Skin epidermis (tissue), 12 donors: ENCODE data around the gene MARCHF2.
"Not testable (repeated sequence)": the region's sequence is repeated elsewhere in the genome, so short reads cannot be mapped to it uniquely, and the experiment has no call there.

Experiments
- H3K27ac ChIP-seq, 21 experiments: fragments of 200-600 bp; sonication (generic) in 11 of 21; one replicate each; pipeline ENCODE4 v1.5.0; 2020; ENCODE audit warnings: mild to moderate bottlenecking in 3 of 21, inconsistent platforms in 2 of 21, moderate library complexity in 2 of 21
- H3K4me3 ChIP-seq, 7 experiments: fragments of 200-600 bp; sonication (generic) in 2 of 7; one replicate each; pipeline ENCODE4 v1.5.0; 2020; ENCODE audit warnings: inconsistent platforms in 2 of 7, mild to moderate bottlenecking in 2 of 7, moderate library complexity in 1 of 7

Gene MARCHF2

DNA sequence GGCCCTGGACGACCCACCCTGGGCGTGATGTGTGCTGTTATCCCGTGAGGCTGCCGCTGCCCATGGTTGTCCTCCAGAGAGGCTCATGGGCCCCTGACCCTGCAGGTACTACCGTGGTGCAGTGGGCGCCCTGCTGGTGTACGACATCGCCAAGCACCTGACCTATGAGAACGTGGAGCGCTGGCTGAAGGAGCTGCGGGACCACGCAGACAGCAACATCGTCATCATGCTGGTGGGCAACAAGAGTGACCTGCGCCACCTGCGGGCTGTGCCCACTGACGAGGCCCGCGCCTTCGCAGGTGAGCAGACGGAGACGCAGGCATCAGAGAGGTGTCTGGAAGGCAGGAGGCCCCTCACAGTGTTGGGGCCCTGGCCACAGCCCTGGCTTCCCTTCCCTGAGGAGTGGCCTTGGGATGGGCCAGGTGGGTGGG is 11.1 kb upstream of the MARCHF2 start:
- no peak overlapping the region for H3K4me3 ChIP-seq
- no peak overlapping the region for H3K27ac ChIP-seq

DNA sequence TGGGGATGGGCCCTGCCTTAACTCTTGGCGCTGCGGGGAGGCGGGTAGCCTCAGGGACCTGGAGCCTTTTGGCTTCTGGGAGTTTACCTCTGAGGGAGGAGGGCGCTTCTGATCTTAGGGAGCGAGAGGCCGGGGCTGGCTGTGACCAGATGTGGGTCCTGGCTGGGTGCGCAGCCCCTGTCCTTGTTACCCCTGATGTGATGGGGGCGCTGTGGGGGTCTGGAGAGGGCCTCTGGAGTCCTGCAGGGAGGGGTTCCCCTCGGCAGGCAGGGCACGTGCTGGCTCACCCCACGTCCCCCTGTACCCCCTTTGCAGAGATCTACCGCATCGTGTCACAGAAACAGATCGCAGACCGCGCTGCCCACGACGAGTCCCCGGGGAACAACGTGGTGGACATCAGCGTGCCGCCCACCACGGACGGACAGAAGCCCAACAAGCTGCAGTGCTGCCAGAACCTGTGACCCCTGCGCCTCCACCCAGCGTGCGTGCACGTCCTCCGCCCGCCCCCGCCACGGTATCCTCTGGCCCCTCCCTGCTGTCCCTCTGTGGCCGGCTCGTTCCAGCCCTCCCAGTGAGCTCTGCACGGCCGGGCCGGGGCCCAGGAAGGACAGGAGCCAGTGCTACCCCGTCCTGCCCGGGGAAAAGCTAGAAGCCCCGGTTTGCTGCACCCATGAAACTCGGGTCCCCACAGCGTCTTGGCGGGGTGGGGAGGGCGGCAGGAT is 9.8 kb upstream of the MARCHF2 start:
- Histone ChIP-seq H3K4me3 (no peak overlapping the region), H3K27ac (no peak overlapping the region)

DNA sequence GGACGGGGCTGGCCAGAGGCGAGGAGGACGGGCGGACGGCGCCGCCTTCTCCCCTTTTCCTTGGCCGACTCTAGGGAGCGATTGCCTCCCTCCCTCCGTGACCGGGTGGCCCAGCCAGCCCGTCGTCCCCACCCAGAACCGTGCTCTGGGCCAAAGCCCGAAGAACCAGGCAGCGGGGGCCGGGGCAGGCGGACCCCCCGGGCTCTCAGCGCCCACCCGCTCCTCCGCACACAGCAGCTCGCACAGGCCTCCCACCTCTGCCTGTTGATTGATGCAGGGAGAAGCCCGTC is 9.3 kb upstream of the MARCHF2 start:
- no peak overlapping the region for H3K27ac ChIP-seq
- no peak overlapping the region for H3K4me3 ChIP-seq

DNA sequence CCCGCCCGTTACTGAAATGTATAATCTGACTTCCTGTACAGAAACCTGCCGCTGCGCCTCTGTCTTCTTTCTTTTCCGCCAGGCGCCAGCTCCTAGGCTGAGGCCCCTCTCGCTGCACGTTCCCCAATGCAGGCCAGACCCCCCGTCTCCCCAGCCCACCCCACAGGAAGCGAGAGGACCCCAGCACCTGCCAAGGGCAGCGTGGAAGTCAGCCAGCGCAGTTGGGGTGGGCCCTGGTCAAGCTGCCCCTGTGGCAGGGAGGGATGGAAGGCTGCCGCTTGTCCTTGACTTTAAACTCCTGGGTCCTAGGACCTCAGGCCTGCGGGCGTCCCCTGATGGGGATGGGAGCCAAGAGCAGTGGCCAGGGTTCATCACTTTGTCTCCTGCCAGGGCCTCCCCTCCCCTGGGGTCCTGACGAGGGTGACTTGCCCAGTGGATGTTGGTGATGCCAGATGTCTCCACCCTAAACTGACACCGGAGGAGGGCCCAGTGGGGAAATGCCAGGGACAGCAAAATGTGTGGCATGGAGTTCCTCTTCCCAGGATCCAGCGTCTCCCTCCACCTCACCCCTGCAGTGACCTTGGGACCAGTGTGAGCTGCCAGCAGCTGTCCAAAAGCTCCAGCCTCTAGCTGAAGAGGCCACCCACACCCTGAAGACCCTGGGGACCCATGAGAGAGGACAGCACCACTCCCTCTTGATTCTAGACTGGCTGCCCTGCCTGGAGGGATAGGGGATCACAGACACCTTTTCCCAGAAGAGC is 8.5 kb upstream of the MARCHF2 start:
- Histone ChIP-seq H3K4me3 (no peak overlapping the region), H3K27ac (peak overlapping the region in 1 of 21 experiments; percentile 16)

DNA sequence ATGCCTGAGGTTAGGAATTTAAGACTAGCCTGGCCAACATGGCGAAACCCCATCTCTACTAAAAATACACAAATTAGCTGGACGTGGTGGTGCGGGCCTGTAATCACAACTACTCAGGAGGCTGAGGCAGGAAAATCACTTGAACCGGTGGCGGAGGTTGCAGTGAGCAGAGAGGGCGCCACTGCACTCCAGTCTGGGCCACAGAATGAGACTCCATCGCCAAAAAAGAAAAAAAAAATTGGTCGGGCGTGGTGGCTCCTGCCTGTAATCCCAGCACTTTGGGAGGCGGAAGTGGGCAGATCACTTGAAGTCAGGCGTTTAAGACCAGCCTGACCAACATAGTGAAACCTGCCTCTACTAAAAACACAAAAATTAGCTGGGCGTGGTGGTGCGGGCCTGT is 2.4 kb upstream of the MARCHF2 start:
- not testable (repeated sequence) for H3K4me3 ChIP-seq, H3K27ac ChIP-seq

DNA sequence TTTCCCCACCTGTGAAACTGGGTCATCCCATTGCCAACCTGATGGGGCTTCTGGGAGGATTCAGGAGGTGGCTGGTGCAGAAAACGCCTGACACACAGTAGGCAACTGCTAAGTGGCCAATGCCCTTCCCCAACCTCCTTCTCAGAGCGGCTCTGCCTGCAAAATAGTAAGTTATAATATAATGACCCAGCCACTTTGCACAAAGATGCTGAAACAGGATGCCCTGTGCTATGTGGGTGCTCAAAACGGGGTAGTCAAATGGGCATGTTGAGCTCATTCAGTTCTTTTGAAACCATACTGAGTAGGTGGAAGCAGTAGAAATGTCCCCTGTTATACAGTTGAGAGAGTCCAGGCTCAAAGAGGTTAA is 507 bp downstream of the MARCHF2 start:
- peak overlapping the region; percentile 8 to 91 (median 77) for H3K27ac ChIP-seq

DNA sequence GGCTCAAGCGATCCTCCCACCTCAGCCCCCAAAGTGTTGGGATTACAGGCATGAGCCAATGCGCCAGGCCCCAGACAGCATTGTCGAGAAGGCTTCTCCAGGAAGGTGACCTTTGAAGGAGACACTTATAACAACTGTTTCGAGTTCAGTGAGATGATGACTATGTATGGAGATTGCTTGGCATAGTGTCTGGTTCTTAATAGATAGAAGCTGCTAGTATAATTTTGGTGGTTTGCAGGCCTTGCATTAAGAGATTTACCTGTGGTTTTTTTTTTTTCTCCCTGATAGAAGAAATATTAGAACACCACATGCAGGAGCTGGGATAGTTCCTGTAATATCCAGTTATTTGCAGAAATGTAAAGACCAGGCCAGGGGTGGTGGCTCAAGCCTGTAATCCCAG is 3.7 kb downstream of the MARCHF2 start:
- Histone ChIP-seq H3K27ac (peak overlapping the region in 2 of 21 experiments; percentile 2 to 35), H3K4me3 (no peak overlapping the region)

More for the DNA sequence above, 507 bp downstream of the MARCHF2 start:
- peak overlapping the region; percentile 41 to 88 (median 80) for H3K4me3 ChIP-seq

DNA sequence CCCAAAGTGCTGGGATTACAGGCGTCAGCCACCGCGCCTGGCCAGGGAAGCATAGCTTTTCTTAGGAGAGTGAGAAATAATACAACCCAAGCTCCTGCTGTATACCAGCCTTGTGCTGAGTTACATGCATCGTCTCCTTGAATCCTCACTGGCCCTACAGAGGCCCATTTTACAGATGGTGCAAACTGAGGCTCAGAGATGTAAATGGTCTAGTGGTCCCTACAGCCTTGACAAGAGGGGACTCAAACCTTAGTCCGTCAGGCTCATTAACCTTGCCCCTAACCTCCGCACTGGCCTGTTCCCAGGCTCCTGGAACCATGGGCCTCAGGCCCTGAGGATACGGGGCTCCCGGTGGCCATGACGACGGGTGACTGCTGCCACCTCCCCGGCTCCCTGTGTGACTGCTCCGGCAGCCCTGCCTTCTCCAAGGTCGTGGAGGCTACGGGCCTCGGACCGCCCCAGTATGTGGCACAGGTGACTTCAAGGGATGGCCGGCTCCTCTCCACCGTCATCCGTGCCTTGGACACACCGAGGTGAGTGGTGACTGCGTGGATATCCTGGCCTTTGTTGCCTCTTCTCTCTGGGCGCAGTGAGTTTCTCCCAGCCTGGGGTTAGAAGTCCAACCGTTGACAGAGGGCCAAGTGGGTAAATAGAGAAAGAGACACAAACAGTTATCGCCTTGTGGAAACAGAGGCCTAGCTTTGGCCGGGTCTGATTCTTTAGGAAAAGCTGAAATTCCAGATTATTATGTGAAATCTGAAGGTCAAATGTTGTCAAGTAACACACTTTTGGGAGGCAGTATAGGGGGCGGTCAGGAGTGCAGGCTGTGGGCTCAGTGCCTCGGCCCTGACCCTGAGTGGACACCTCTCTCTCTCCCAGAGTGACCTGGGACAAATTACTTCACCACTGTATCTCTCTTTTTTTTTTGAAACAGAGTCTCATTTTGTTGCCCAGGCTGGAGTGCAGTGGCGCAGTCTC is 8.7 kb downstream of the MARCHF2 start:
- Histone ChIP-seq H3K4me3 (no peak overlapping the region), H3K27ac (peak overlapping the region in 1 of 21 experiments; percentile 28)

DNA sequence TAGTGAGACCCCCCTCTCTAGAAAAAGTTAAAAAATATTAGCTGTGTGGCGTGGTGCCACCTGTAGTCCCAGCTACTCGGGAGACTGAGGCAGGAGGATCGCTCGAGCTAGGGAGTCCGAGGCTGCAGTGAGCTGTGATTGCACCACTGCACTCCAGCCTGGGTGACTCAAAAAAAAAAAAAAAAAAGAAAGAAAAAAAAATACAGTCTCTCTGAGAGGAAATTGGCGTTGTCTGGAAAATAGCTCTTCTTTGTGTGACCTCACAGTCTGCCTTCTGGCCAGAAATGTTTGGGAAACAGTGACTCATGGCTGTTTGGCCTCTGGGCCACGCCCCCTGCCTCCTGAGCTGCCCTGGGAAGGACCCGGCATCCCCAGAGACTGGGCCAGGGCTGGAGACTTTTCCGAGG is 10.7 kb downstream of the MARCHF2 start:
- no peak overlapping the region for H3K4me3 ChIP-seq
- peak overlapping the region; percentile 23 to 92 (median 81) for H3K27ac ChIP-seq

DNA sequence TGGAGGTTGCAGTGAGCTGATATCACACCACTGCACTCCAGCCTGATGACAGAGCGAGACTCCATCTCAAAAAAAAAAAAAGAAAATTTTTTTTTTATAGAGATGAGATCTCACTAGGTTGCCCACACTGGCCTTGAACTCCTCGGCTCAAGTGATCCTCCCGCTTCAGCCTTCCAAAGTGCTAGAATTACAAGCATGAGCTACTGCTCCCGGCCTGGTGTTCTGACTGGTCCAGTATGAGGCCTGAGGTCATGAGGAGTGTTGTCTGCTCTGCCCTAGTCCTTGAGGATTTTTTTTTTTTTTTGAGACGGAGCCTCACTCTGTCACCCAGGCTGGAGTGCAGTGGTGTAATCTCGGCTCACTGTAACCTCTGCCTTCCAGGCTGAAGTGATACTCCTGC is 12.2 kb downstream of the MARCHF2 start:
- H3K27ac ChIP-seq, result peak overlapping the region in 2 of 21 experiments; percentile 16 to 31
- not testable (repeated sequence) for H3K4me3 ChIP-seq

DNA sequence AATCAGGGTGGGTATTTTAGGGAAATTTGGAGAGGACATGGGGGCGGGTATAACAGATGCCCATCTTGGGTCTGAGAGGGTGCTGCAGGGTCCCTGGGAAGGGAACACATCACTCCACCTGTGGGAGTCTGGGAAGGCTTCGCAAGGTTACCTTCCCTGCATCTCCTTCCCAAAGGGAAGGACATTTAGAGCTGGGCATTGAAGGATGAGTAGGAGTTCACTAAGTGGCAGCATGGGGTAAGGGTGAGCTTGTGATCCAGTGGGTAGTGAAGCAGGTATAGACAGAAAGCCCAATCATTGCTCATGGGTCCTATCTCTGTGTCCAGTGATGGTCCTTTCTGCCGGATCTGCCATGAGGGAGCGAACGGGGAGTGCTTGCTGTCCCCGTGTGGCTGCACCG is 13.2 kb downstream of the MARCHF2 start:
- H3K27ac ChIP-seq, result no peak overlapping the region
- H3K4me3 ChIP-seq, result no peak overlapping the region

DNA sequence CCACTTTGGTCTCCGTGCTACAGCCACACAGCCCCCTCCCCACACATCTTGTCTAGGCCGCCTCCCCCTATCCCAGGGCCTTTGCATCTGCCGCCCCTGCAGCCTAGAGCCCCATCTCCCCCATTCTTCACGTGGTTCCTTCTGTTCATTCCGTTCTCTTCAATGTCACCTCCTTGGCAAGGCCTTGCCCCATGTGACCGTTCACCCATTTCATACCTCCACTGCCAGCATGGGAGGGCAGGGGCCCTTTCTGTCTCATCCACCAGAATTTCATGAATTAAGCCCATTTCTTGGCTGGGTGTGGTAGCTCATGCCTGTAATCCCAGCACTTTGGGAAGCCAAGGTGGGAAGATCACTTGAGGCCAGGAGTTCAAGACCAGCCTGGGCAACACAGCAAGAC is 15.9 kb downstream of the MARCHF2 start:
- Histone ChIP-seq H3K27ac (no peak overlapping the region), H3K4me3 (no peak overlapping the region)

DNA sequence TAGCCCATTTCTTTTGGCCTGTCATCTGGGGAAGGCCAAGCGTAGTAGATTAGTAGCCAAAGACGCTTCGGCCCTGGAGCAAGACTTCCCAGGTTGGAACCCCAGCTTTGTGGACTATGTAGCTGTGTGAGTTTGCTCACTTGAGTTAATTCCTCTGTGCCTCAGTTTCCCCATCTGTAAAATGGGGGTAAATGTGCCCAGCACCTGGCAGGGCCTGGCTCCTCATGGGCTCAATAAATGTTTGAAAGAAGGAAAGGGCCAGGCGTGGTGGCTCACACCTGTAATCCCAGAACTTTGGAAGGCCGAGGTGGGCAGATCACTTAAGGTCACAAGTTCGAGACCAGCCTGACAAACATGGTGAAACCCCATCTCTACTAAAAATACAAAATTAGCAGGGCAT is 16.7 kb downstream of the MARCHF2 start:
- H3K27ac ChIP-seq, result no peak overlapping the region
- no peak overlapping the region for H3K4me3 ChIP-seq

DNA sequence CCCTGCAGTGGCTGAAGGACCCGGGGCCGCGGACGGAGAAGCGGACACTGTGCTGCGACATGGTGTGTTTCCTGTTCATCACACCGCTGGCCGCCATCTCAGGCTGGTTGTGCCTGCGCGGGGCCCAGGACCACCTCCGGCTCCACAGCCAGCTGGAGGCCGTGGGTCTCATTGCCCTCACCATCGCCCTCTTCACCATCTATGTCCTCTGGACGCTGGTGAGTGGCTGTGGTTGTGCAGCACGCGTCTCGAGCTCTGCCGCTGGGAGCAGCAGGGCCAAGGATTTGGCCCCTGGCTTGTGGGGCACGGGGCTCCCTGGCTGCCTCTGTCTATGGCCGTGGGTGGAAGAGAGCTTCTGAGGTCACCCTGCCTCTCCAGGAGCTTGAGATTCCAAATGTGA is 17.5 kb downstream of the MARCHF2 start:
- Histone ChIP-seq H3K4me3 (no peak overlapping the region), H3K27ac (no peak overlapping the region)

DNA sequence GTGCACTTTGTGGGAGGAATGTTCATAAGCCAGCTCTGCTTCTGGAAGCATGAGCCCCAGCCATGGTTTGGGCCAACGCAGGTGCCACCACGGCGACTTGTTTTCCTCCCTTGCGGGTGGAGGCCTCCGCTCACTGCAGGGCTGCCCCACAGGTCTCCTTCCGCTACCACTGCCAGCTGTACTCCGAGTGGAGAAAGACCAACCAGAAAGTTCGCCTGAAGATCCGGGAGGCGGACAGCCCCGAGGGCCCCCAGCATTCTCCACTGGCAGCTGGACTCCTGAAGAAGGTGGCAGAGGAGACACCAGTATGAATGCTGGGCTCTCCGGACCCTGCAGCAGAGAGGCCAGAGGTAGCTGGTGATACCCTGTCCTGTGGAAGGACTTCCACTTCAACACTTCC is 25.1 kb downstream of the MARCHF2 start:
- Histone ChIP-seq H3K27ac (no peak overlapping the region), H3K4me3 (no peak overlapping the region)

DNA sequence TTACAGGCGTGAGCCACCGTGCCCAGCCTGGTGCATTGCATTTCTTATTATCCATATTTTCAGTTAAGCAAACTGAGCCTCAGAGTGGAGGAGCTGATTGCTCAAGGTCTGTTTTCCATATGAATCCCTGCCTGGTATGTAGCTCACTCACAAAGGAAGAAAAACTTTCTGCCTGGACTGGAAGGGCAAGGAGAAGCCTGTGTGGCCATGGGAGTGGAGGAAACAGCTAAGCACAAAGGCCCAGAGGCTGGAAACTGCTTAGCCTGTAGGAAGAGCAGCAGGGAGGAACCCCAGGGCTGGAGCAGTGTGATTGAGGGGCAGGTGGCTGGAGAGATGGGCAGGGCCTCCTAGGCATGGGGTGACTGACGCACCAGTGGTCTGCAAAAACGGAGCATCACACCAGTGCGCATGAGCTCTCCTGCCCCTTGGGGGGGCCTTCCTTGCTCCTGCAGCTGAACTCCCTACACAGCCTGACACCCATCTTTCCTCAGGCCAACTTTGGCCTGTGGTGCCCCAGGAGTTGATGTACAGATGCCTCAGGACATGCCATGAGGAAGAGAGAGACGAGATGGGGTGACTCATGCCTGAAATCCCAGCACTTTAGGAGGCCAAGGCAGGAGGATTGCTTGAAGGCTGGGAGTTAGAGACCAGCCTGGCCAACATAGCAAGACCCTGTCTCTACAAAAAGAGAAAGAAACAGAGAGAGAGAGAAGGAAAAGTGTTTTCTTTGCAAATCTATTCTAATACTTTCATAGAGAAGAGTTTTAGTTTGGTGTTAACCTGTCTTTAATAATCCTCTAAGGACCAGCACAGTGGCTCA is 28.8 kb downstream of the MARCHF2 start:
- no peak overlapping the region for H3K27ac ChIP-seq
- H3K4me3 ChIP-seq, result no peak overlapping the region

DNA sequence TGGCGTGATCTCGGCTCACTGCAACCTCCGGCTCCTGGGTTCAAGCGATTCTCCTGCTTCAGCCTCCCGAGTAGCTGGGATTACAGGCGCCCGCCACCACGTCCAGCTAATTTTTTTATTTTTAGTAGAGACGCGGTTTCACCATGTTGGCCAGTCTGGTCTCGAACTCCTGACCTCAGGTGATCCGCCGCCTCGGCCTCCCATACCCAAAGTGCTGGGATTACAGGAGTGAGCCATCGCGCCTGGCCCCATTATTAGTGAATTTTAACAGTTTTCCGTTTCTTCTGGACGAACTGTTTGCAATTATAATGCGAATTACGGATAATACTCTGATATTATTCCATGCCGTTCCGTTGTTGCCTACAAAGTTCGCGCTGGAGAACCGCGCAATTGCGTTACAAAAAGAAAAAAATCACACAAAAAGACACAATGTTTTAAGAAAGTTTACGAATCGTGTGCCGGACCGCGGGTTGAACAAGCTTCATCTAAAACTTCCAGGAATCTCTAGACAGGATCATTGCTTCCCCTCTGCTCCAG is 31.1 kb downstream of the MARCHF2 start:
- Histone ChIP-seq H3K4me3 (peak overlapping the region; percentile 65 to 98 (median 94)), H3K27ac (peak overlapping the region in 20 of 21 experiments; percentile 8 to 100 (median 95))

DNA sequence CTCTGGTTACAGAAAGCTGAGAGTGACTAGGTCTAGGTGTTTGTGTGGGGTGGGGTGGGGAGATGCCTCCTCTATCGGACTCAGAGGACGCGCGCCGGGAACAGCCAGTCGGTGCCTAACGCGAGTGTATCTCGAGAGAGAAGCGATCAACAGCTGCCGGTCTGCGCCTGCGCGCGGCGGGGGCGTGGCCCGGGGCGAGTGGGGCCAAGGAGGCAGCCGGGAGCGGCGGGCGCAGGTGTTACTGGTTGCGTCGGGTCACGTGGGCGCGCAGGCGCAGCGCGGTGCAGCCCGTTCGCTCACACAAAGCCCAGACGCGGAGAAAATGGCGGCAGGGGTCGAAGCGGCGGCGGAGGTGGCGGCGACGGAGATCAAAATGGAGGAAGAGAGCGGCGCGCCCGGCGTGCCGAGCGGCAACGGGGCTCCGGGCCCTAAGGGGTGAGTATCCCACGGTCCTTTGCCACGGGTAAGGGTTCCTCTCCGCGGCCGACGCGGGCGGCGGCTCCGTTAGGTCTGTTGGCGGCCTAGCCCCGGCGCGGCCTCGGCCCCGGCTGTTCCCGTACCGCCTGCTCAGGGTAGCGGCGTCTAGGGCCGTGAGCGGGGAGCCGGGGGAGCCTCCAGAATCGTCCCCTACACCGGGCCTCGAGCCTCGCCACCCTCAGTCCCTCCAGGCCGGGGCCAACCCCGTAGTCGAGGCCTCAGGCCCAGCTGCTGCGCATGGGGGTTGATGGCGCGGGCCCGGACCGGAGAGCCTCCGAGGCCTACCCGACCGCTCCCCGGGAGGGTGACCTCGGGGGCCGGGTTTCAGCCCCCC is 31.8 kb downstream of the MARCHF2 start, which contains the start of gene HNRNPM:
HNRNPM (plus strand) TSS at position 299 of the 811 bp plus-strand sequence; CDS start at position 323, 24 bp downstream.
- H3K4me3 ChIP-seq, result peak within 1 kb of the TSS; percentile 65 to 98 (median 94)

More for the DNA sequence above, 31.8 kb downstream of the MARCHF2 start, which contains the start of gene HNRNPM:
- H3K27ac ChIP-seq, result peak within 1 kb of the TSS; percentile 85 to 100 (median 97)
